ENCODE data around the gene LPP. TPM values are rescaled to one million over a fixed set of nuclear protein-coding genes. Genes with fewer than 3 reads are reported as not detected.

The LPP gene
- total RNA-seq, 1 experiment from 2014 or later, result 20.4 TPM

- no peak overlapping the region for H3K27ac ChIP-seq (ENCODE audit: low read length)
- no peaks in the 10 kb centered on the region for H3K36me3 ChIP-seq (ENCODE audit: low read depth, low read length)
- ATAC-seq, result no peak
- H2AFZ ChIP-seq (ENCODE audit: low read length), result no peak overlapping the region
- TF ChIP-seq, protein P1, sequence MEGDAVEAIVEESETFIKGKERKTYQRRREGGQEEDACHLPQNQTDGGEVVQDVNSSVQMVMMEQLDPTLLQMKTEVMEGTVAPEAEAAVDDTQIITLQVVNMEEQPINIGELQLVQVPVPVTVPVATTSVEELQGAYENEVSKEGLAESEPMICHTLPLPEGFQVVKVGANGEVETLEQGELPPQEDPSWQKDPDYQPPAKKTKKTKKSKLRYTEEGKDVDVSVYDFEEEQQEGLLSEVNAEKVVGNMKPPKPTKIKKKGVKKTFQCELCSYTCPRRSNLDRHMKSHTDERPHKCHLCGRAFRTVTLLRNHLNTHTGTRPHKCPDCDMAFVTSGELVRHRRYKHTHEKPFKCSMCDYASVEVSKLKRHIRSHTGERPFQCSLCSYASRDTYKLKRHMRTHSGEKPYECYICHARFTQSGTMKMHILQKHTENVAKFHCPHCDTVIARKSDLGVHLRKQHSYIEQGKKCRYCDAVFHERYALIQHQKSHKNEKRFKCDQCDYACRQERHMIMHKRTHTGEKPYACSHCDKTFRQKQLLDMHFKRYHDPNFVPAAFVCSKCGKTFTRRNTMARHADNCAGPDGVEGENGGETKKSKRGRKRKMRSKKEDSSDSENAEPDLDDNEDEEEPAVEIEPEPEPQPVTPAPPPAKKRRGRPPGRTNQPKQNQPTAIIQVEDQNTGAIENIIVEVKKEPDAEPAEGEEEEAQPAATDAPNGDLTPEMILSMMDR (conservative IDR thresholded peaks at IDR 0.05; ENCODE audit: low read depth, low read length), result no peak
- TF ChIP-seq EZH2phosphoT487 (IDR thresholded peaks at IDR 0.05; ENCODE audit: borderline replicate concordance, low read length) (no peak), EZH2 (IDR thresholded peaks at IDR 0.05; ENCODE audit: low read length, unreplicated experiment) (no peak)
- ChIA-PET CTCF (no interaction called here), POLR2A (ENCODE audit: unreplicated experiment) (interaction anchor here (0.7 kb wide), 1 partner anchor 13 kb away, joined by 8 read pairs; no protein-coding TSS in a partner anchor)
- no peaks in the 10 kb centered on the region for H3K27me3 ChIP-seq (ENCODE audit: low read length)
- no peak overlapping the region for H3K9ac ChIP-seq (ENCODE audit: low read length)
- no peaks in the 10 kb centered on the region for H3K9me3 ChIP-seq (ENCODE audit: low read length)
- no peaks in the 10 kb centered on the region for H4K20me1 ChIP-seq (ENCODE audit: low read length)
- H3K4me1 ChIP-seq (ENCODE audit: insufficient read depth, low read length), result peaks cover 13% of the 10 kb centered on the region
- no TSS peak for BruUV-seq (replicated peaks)
- no peaks in the 10 kb centered on the region for H3K9me2 ChIP-seq (replicated peaks; ENCODE audit: low read length)
- no peaks in the 10 kb centered on the region for H3K79me2 ChIP-seq (ENCODE audit: low read length)
- H3K4me2 ChIP-seq (ENCODE audit: low read length), result no peak overlapping the region
- H3K4me3 ChIP-seq (ENCODE audit: low read length), result no peak overlapping the region
- H3F3A ChIP-seq (ENCODE audit: low read length, unreplicated experiment), result no peaks in the 10 kb centered on the region
- intact Hi-C loops (cut with micrococcal nuclease), result no loop called here
- DNase-seq, result no peak
These were observed 199.5 kb downstream of the LPP start for GRCh38 chr3:188353426-188353825.

GRCh38 chr3:188358787-188359493 lies 205.0 kb downstream of the LPP start:
- BruUV-seq (replicated peaks), result no TSS peak
- no peaks in the 10 kb centered on the region for H3K27me3 ChIP-seq (ENCODE audit: low read length)
- ATAC-seq (no peak), DNase-seq (no peak)
- no peak overlapping the region for H3K27ac ChIP-seq (ENCODE audit: low read length)
- H3F3A ChIP-seq (ENCODE audit: low read length, unreplicated experiment), result no peaks in the 10 kb centered on the region
- no peak overlapping the region for H3K4me2 ChIP-seq (ENCODE audit: low read length)
- TF ChIP-seq EZH2phosphoT487 (IDR thresholded peaks at IDR 0.05; ENCODE audit: borderline replicate concordance, low read length), result no peak
- H3K4me3 ChIP-seq (ENCODE audit: low read length), result no peak overlapping the region
- ChIA-PET CTCF (interaction anchor here (0.6 kb wide), 1 partner anchor 79 kb away, joined by 3 read pairs; no protein-coding TSS in a partner anchor), POLR2A (ENCODE audit: unreplicated experiment) (interaction anchor here (0.7 kb wide), 1 partner anchor 109 kb away, joined by 3 read pairs; no protein-coding TSS in a partner anchor)
- H2AFZ ChIP-seq (ENCODE audit: low read length), result no peak overlapping the region
- no peaks in the 10 kb centered on the region for H3K36me3 ChIP-seq (ENCODE audit: low read depth, low read length)
- H3K9me2 ChIP-seq (replicated peaks; ENCODE audit: low read length), result no peaks in the 10 kb centered on the region
- H4K20me1 ChIP-seq (ENCODE audit: low read length), result no peaks in the 10 kb centered on the region
- H3K9me3 ChIP-seq (ENCODE audit: low read length), result no peaks in the 10 kb centered on the region
- intact Hi-C loops (cut with micrococcal nuclease), result loop anchor here (5.0 kb wide), 1 partner anchor 292 kb away; no protein-coding TSS in a partner anchor
- peaks cover 17% of the 10 kb centered on the region for H3K4me1 ChIP-seq (ENCODE audit: insufficient read depth, low read length)
- no peak overlapping the region for H3K9ac ChIP-seq (ENCODE audit: low read length)
- no peaks in the 10 kb centered on the region for H3K79me2 ChIP-seq (ENCODE audit: low read length)

- H3K4me3 ChIP-seq (ENCODE audit: low read length), result no peak overlapping the region
- H3F3A ChIP-seq (ENCODE audit: low read length, unreplicated experiment), result no peaks in the 10 kb centered on the region
- H3K4me1 ChIP-seq (ENCODE audit: insufficient read depth, low read length), result peaks cover 17% of the 10 kb centered on the region
- no peak for ATAC-seq
- no peaks in the 10 kb centered on the region for H4K20me1 ChIP-seq (ENCODE audit: low read length)
- no peak overlapping the region for H2AFZ ChIP-seq (ENCODE audit: low read length)
- no peak overlapping the region for H3K27ac ChIP-seq (ENCODE audit: low read length)
- no peaks in the 10 kb centered on the region for H3K9me3 ChIP-seq (ENCODE audit: low read length)
- H3K9me2 ChIP-seq (replicated peaks; ENCODE audit: low read length), result no peaks in the 10 kb centered on the region
- CTCF ChIA-PET, result no interaction called here
- H3K4me2 ChIP-seq (ENCODE audit: low read length), result no peak overlapping the region
- BruUV-seq (replicated peaks), result no TSS peak
- no peak for DNase-seq
- TF ChIP-seq EZH2phosphoT487 (IDR thresholded peaks at IDR 0.05; ENCODE audit: borderline replicate concordance, low read length), result no peak
- TF ChIP-seq, protein P1 (conservative IDR thresholded peaks at IDR 0.05; ENCODE audit: low read depth, low read length), result no peak
- TF ChIP-seq EZH2 (IDR thresholded peaks at IDR 0.05; ENCODE audit: low read length, unreplicated experiment), result no peak
- intact Hi-C loops (cut with micrococcal nuclease), result loop anchor here (5.0 to 10.0 kb wide), 4 partner anchors 224 to 784 kb away; no protein-coding TSS in a partner anchor
- no peaks in the 10 kb centered on the region for H3K27me3 ChIP-seq (ENCODE audit: low read length)
- H3K79me2 ChIP-seq (ENCODE audit: low read length), result no peaks in the 10 kb centered on the region
- H3K36me3 ChIP-seq (ENCODE audit: low read depth, low read length), result no peaks in the 10 kb centered on the region
- POLR2A ChIA-PET (ENCODE audit: unreplicated experiment), result no interaction called here
- no peak overlapping the region for H3K9ac ChIP-seq (ENCODE audit: low read length)
These were observed 206.5 kb downstream of the LPP start for GRCh38 chr3:188360364-188360881.

All from PC-3 (cell line).